Cerebellar nuclear complex (tissue), 1 donor: ENCODE results near the gene CUL1.

Experiments
- DNase-seq, 2 experiments: peaks; one replicate each; lab custom pipeline; 2025; lab: John Stamatoyannopoulos, UW

CUL1 gene

DNA sequence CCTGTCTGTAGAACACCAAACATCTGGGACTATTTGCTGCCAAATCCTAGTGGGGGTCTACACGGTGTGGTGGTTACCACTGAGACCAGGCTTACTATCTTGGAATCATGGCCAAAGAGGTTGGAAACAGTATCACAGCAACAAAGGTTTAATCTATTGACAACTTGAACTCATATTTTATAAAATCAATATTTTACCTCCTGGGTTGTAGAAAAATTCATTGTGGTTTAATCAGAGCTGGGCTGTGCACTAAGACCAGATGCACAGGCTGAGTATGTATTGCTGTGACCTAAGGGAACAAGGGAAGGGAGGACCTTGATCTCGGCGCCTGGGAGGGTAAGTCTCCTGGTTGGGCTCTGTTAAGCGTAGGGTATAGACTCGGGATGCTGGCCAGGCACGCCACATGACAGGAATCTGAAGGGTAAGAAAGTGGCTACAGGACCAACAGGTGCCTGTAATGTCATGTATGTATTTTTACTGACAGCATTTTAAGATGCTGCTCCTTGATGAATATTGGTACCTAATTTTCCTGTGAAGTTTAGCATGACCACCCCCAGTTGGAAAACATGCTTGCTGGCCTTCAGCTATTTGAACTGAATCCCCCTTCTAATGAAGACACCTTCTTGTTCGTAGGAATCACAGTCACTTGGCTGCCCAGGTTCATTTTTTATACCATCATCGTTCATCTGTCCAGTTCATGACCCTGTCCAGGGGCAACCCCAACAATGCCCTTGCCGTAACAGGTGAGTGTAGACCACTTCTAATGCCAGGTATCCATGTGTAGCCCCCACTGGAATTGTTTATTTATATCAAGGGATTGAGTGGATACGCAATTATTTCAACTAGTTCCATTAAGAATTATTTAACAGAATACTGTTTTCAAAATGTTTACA is 105.9 kb downstream of the CUL1 start:
- no peak for DNase-seq

DNA sequence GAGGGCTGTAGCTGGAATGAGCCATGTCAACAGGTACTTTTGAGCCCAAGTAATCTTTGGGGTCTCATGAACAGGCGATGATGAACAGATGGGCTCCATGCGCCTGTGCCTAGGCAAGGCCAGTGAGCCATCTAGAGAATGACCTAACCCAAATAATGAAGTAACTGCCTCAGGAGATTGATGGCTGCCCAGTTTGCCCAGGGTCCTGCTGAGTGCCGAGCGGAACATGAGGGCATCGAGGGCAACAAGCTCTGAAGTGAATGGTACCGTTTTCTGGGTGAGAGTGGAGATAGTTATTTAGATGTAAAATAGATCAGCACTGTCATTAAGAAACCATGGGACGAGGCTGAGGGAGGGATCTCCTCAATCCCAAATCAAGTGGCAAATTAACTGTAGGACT is 107.5 kb downstream of the CUL1 start:
- no peak for DNase-seq

DNA sequence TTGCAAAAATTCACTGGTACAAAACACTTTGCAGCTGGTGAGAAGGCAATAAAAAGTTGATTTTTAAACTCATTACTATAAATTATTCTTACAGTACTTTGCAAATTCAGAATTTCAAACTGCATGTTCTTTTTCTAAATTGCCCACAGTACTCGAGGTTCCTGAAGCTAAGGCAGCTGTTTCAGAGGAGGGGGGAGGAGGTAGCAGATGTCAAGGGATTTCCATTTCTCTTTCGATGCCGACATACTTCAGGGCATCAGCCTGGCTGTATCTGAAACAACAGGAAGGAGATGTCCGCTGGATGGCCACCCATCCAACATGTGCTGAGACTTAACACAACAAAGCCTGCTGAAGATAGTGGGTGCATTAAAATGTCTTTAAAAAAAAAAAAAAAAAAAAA is 108.7 kb downstream of the CUL1 start:
- DNase-seq, result no peak

DNA sequence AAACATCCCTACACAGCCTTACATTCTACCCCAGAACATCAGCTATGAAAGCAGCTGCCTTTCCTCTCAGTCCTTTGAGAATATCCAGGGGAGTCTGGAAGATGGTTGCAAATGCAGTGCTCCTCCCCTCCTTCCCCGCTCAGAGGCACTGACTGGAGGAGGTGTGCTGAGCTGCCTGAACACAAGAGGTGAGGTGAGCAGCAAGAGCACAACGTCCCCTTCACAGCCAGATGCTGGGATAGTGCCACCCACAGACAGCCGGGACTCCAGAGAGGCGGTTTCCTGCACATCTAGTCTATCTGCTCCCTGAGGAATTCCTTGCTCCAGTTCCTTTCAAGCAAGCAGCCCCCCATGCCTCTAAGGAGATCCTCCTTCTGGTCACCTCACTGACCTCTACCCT is 111.2 kb downstream of the CUL1 start:
- no peak for DNase-seq

DNA sequence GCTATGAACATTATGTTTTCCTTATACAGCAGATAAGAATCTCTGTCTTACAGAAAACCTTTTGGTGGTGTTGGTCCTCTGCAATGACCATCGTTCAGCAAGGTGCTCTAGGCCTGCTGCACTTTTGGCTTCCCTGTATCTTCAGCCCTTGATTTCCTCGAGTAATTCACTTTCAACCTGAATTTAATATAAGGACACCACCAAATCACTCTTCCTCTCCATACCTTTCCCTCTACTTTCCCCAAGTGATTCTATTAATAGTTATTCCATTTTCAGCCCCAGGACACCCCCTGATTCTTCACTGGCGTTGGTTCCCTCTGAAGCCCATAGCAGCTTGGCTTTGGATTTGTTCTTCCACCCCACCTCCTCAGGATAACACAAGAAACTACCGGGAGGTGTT is 113.2 kb downstream of the CUL1 start:
- DNase-seq, result no peak

DNA sequence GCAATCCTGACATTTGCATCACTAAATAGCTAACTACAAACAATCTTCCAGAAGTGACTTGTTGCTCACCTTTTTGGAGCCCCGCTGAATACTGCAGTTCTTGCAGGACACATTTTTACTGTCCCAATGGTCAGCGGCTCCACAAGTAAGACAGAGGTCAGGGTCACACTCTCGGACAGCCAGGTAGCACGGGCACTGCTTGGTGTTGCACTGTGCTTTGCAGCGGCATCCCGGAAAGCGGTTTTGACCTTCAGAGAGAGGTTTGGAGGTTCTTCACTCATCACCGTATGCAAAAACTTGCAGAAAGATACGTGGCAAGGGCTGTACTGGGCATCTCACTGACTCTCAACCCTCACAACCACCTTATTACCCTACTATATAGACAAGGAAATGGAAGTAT is 115.2 kb downstream of the CUL1 start:
- no peak for DNase-seq

DNA sequence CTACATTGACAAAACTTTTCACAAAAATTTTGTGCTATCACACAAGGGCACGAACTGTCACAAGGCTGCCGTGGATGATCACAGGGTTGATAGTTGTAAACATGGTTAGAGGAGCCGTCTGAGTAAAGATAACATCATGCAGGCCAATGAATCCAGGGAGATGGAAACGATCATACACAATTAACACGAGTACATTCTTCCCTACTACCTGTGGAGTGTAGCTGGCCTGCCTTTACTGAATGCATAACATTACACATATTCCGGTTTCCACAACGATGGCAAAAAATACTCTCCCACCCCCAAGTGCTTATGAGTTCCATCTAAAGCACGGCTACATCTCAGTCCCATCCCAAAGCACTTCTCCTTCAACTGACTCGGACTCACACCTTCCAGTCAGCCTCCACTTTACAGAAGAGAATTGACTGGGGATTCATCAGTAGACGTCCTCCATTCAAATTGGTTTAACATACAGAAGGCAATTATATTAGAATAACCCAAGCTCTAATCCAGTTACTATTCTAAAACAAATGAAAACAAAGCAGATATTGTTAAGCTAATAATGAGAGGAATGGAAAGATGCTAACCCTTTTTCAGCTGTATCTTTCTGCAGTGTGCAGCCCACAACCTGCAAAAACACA is 116.3 kb downstream of the CUL1 start:
- no peak for DNase-seq

DNA sequence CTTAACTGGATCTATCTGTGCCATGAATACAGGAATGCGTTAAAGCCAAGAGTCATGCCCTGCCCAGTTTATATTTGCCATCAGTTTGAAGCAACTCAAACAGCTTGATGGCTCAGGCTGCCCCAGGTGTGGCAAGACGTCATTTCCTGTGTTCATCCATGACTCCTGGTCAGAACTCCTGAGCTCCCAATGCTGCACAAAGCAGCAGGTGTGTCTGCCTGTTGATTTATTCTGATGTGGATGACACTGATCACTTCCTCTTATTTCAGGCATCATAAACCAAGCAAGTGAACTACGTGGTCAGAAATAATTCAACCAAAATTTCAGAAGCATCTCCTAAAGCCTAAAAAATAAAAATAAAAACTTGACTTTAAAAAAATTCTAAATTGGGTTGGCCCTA is 116.9 kb downstream of the CUL1 start:
- DNase-seq, result no peak

DNA sequence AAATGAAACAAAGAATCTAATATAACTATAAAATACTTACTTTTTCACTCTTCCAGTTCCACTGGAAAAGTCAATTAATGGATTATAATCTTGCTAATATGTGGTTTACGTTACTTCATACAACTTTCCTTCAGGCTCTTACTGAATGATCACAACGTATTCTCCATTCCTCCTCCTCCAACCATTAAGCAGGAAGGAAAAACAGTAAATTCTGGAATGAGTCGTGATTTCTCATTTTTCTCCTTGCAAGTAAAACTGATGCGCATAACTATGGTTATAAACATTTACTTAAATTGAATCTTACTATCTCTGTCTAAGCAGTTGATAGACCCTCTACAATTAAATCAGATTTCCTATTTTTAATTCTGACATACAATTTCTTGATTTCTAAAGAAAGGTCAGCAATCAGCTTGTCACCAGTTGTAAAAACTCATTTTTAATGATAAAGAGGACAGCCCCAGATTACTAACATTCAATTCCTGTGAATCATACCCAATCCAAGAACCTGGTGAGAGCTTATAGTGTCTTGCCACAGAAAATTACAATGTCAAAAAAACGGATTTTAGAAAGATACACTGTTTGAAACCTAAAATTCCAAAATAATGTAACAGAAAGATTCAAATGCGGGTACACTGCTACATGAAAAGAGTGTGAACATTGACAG is 121.1 kb downstream of the CUL1 start:
- no peak for DNase-seq

DNA sequence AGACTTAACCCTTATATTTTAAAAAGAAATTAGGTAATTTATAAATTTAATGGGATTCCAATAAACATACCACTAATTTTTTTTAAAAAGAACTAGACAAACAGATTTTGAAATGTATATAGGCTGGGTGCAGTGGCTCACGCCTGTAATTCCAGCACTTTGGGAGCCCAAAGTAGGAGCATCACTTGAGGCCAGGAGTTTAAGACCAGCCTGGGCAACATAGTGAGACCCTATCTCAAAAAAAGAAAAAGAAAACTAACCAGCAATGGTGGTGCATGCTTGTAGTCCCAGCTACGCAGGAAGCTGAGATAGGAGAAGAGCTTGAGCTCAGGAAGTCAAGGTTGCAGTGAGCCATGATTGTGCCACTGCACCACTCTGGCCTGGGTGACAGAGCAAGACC is 122.7 kb downstream of the CUL1 start:
- DNase-seq, result no peak

DNA sequence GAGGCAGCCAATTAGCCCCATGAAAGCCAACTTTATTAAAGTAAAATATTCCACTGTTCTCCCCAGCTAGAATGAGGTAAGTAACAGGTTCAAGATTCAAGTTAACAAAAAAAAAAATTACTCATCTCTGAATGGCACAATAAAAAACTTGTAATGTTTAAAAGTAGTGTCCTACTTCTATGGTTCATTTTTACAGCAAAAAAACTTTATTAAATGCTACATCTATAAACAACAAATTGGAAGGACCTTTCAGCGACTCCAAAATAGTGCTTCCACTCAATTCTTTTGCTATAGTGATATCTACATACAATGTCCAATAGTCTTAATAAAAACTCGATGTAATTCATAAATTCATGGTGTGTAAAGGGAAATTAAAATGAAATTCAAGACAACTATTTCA is 126.2 kb downstream of the CUL1 start:
- no peak for DNase-seq

DNA sequence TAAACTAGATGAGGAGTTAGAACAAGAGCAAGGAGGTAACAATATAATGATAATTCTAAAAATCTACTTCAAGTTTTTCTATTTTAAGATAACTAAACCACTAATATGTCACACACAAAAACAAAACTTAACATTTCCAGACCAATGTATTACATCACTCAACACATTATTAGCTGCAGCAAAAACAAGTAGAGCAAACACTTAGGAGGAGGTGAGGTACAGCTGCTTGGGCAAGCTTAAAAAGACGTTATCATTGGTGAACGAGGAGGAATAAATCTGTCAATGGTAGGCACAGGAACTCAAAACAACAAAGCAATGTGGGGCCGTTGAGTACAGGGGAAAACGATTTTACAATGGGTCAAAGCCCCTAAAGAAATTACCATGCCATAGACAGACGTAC is 126.6 kb downstream of the CUL1 start:
- no peak for DNase-seq

DNA sequence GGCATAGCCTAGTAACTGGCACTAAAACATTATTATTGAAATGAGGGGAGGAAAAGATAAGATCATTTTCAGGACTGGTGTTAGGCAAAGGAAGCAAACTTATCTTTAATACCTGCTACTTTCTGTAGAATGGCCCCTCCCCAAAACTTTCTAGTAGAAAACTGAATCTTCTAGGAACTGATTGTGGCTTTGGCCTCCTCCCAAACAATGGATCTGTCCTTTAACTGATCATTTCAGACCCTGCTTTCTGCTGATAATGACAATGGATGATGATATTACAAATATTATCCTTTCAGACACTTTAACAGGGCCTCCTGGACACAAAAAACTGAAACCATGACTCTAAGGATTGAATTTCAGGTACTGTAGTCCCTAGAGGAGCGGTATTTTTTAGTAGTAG is 130.3 kb downstream of the CUL1 start:
- DNase-seq, result no peak

DNA sequence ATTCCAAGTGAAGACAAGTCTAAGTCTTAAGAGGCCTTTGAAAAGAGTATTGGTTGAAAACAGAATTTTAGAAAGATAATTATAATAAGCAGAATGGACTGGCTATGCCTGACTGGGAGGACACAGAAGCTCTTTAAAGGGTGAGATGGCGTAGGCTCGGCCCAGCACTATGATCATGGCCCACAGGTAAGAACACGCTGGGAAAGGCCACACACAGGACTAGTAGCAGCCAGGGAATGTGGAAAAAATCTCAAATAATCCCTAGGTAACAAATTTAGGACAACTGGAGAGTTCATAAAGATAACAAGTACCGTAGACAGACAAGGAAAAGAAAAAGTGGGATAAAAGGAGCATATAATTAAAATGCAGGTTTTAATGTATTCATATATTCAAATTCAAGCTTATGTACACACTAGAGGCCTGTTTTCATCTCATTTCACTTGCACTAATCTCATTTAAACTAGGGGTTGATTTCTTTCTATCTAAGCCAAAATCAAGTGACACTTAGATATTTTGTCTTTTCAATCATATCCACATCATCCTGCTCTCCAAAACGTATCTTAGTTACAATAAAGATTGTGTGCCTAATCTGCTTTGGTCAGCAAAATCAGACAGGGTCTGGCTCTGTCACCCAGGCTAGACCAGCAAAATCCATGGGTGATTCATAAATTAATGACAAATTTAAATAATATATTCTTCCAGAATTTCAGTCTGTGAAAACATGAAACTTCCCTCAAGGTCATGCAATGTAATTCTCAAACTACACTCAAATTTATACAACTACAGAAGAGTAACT is 132.4 kb downstream of the CUL1 start:
- DNase-seq, result no peak

DNA sequence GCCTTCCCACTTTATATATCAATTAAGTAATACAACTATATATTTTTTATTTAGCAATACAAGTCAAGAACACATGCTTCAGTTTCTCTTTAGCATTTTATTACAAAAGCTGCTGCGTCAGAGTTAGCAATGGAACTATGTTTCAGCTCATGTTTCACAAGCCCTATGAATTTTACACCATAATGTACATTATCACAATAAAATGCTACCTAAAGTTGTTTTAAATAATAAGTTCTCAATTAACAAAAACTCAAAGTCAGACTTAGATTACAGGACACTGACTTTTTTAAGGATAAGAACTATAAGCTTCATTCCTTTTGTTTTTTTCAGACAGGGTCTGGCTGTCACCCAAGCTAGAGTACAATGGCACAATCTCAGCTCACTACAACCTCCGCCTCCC is 133.1 kb downstream of the CUL1 start:
- no peak for DNase-seq

DNA sequence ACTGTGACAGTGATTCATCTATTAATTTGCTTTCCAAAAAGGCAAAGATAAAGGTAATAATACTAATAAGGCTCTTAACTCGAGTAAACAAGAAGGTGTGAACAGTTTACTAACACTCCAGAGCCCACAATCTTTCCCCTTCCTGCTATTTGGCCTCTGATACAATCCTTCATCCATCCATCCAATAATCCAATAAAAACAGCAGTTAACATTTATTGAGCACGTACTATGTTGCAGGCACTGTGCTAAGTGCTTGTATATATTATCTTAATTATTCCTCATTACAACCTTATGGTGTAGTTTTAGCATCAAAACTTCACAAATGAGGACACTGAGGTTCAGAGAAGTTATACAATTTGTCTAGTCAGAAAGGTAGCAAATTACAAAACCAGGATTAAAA is 135.9 kb downstream of the CUL1 start:
- no peak for DNase-seq

DNA sequence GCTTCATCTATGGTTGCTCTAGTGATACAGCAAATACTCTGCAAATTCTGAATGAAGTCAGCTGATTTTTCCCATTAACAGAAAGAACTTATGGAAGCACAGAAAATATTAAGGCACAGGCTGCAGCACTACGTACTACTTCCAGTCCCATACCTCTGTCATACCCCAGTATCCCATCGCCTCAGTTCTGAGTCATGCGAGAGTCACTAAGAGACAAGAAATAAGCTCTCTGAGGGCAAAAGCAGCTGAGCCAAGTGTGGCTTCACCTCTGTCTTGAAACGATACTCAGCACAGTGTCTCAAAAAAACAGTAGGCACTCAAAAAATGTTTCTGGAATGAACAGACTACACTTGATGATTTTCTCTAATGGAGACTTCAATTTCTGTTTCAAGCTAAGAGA is 137.2 kb downstream of the CUL1 start:
- DNase-seq, result no peak

DNA sequence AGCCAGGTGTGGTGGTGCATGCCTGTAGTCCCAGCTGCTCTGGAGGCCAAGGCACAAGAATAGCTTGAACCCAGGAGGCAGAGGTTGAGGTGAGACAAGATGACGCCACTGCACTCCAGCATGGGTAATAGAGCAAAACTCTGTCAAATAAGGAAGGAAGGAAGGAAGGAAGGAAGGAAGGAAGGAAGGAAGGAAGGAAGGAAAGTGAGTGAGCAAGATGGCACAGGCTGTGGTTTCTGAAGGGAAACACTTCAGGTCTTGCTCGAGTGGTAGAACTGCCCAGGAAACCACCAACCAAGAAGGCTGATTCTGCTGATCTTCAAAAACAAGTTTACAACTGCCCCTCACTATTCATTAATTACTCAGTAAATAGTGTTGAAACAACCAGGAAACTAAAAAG is 140.2 kb downstream of the CUL1 start:
- DNase-seq, result no peak

DNA sequence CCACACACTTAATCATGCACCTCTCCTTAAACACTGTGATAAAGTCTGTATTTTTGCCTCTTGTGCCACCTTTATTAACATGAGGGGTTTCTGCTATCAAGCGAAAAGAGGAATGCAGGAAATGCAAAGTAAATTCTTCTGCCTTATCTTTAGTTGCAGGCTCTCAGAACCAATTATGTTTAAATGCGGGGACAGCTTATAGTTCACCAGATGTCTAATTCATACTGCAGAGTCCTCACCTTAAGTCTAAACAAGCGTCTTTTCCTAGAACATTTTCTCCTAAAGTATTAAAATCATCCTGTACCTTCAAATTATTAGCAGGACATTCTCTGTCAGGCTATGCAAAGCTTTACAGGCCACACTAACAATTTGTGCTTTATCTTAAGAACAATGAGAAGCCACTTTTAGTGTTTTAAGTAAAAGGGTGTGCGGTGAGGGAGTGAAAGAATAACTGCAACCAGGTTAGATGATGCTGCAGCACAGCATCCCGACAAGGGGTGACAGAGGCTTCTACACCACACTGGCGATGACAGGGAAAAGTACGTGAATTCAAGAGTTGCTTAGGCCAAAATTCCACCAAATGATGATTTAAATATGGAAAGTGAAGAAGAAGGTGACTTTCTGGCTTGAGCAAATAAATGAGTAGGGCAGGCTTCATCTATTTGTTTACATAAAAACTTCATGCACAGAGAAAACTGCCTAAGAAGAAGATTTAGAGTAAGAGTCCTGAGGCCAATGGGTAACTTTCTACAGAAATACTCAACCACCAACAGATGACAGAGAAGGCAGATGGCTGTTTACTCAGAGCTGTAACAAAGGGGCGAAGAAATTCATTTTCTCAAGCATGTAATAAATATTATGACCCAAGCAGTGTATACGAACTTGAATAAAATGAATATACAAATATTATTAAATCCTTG is 149.4 kb downstream of the CUL1 start:
- DNase-seq, result no peak

DNA sequence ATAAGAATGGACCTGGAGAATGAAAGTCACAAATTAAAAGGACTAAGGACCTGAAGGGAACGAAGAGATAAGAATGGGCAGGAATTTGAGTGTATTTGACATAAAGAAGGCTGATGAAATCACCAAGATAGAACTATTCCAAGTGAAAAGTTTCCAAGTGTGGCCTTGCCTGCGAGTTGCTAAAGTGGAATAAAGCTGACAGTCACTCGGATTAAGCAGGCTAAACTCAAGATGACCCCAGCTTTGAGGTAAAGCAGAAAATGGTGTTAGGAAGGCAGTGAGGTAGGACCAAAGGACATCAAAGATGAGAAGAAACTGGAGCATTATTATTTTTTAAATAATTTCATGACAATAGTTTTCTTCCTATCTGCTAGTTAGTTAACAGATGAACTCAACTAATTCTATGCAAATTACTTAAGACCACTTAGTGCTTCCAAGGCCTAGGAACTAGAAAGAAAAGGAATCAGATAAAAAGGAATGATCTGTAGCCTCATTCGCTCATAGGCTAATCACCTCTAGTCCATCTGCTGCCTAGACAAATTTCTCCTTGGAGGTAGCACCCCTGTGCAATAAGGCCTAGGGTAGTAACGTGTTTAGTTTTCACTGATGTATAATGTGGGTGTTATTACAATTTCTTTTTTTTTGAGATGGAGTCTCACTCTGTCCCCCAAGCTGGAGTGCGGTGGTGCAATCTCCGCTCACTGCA is 150.8 kb downstream of the CUL1 start:
- DNase-seq, result no peak

DNA sequence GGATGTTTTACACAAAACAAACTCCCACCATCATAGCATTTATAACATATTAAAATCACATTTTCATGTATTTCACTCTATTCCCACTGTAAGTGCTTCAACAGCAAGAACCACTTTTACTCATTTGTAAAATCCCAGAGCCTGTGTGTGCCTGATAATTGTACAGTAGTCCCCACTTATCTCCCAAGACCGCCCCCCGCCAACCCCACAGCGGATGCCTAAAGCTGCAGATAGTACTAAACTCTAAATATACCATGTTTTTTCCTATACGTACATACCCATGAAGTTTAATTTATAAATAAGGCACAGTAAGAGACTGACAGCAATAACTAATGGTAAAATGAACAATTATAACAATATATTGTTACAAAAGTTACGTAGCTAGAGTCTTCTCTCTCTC is 151.9 kb downstream of the CUL1 start:
- no peak for DNase-seq
